Psoas muscle (tissue), 8 donors: ENCODE measurements around the gene MRPL38. TPM values are rescaled to one million over a fixed set of nuclear protein-coding genes. Genes with fewer than 3 reads are reported as not detected.
"Not testable (repeated sequence)": the region's sequence is repeated elsewhere in the genome, so short reads cannot be mapped to it uniquely, and the experiment has no call there.

Experiments
- ATAC-seq, 4 donors: fragments of 200-7000 bp; cut with Tn5 transposase; one replicate each; pipeline ENCODE4 v1.9.1; 2020; ENCODE audit warnings: moderate library complexity in 3 of 4, mild to moderate bottlenecking in 2 of 4
- DNase-seq, 2 donors: peaks; one replicate each; pipeline ENCODE4 v3.0.0-alpha.2; 2020
- H3K27ac ChIP-seq: fragments of 200-600 bp; one replicate; pipeline ENCODE4 v1.8.0; 2022
- H3K27me3 ChIP-seq, 3 donors: fragments of 200-600 bp in 1 of 3; one replicate each; pipeline versions ENCODE4 v1.6.1 to v1.8.0; 2013 to 2022; ENCODE audit warnings: low read length in 2 of 3, mild to moderate bottlenecking in 2 of 3, moderate library complexity in 1 of 3; ENCODE audit not compliant: insufficient read depth in 3 of 3
- H3K36me3 ChIP-seq, 2 donors: fragments of 200-600 bp in 1 of 2; one replicate each; pipeline versions ENCODE4 v1.6.1 to v1.8.0; 2013 to 2022; ENCODE audit warnings: low read depth in 1 of 2, mild to moderate bottlenecking in 1 of 2, moderate library complexity in 1 of 2; ENCODE audit not compliant: insufficient read depth in 1 of 2
- H3K4me1 ChIP-seq: fragments of 200-600 bp; one replicate; pipeline ENCODE4 v1.8.0; 2022
- H3K4me3 ChIP-seq: fragments of 200-600 bp; one replicate; pipeline ENCODE4 v1.8.0; 2022; ENCODE audit warnings: mild to moderate bottlenecking
- H3K9me3 ChIP-seq: fragments of 200-600 bp; one replicate; pipeline ENCODE4 v1.8.0; 2022
- WGBS, 3 donors: extraction: QIAGEN DNeasy Blood & Tissue Kit; methylation state at CpG; one replicate each; pipeline versions ENCODE4 v1.1.6 to v1.1.7; 2013; 5-methylcytosine and 5-hydroxymethylcytosine counted together
- intact Hi-C, 2 donors: fragments of 100-400 bp; cut with DNase I; formaldehyde crosslinking; loops; one replicate each; pipeline versions ENCODE4 v1.11.0 to v1.14.2; 2022
- polyA plus RNA-seq, 3 donors: library from polyadenylated mRNA; stranded (reverse); fragments of 200-250 nt; gene quantifications; one replicate each; pipeline ENCODE4 v1.2.3, GENCODE V29; 2013
- total RNA-seq, 4 donors: library from RNA; stranded (reverse); fragmentation: NEBNext Ultra II Directional in 2 of 4; extraction: Animal tissue kit (Norgen Biotek cat#: 25700) in 2 of 4; gene quantifications; one replicate each; pipeline versions ENCODE4 v1.2.1 to v1.2.4, GENCODE V29; 2021 to 2023
- TF ChIP-seq, protein P1 (sequence below): fragments of 200-600 bp; IDR thresholded peaks from one replicate; pipeline ENCODE4 v1.8.0; 2022; ENCODE audit warnings: antibody characterized with exemption
- donor health status: healthy with polysubstance abuse.
- donor health status: DM: no; HTN: no; CAD: no; lungs with moderate emphysema.
- donor health status: Bipolar disorder and iron deficiency.
- donor health status: healthy.
- donor health status: DM: yes; HTN: yes; CAD: no.
- donor health status: DM: no; HTN: no; CAD: no.
- donor health status: DM: no; HTN: no; CAD: no.
- donor health status: DM: yes; HTN: yes; CAD: no.

MRPL38 gene
- total and polyA plus RNA-seq, 7 donors: 104 to 168 (median 115) TPM

DNA sequence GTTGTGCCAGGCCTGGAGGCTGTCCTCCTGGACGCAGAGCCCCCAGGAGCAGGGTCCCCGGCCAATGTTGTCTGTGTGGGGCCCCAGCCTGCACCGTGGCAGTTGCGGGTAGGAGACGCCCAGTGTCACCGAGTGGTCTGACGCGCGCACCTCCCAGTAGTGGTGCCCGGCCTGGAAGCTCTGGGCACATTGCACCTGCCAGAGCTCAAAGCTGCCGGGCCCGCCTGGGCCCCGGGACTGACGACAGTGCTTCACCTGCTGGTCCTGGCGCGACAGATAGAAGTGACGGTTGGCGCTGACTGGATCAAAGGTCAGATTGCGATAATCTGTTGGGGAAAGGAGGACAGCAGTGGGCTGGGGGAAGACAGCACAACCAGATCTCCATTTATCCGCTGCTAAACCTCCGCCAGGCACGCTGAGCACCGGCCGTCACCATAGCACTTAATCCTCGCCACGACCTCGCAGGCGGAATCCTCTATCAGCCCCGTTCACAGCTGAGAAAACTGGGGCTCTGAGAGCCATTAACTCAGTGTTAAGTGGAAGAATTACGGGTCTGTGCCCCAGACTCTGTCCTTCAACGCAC, 13.6 kb downstream of the MRPL38 start:
- Histone ChIP-seq H3K36me3 (peaks cover 0 to 46% of the 10 kb centered on the region in 2 donors), H3K4me3 (no peak overlapping the region), H3K4me1 (peaks cover 21% of the 10 kb centered on the region), H3K9me3 (no peaks in the 10 kb centered on the region), H3K27me3 (no peaks in the 10 kb centered on the region), H3K27ac (no peak overlapping the region)
- WGBS, 3 donors: 88 to 89% (median 88%) methylated on average over 29 to 31 of the region's 31 CpGs
- intact Hi-C loops: loop anchor here in 1 of 2 donors (5.0 kb wide), 1 partner anchor 34 kb away; the partner anchor contains the start of gene WBP2
- ATAC-seq (no peak), DNase-seq (no peak)
- TF ChIP-seq, protein P1, sequence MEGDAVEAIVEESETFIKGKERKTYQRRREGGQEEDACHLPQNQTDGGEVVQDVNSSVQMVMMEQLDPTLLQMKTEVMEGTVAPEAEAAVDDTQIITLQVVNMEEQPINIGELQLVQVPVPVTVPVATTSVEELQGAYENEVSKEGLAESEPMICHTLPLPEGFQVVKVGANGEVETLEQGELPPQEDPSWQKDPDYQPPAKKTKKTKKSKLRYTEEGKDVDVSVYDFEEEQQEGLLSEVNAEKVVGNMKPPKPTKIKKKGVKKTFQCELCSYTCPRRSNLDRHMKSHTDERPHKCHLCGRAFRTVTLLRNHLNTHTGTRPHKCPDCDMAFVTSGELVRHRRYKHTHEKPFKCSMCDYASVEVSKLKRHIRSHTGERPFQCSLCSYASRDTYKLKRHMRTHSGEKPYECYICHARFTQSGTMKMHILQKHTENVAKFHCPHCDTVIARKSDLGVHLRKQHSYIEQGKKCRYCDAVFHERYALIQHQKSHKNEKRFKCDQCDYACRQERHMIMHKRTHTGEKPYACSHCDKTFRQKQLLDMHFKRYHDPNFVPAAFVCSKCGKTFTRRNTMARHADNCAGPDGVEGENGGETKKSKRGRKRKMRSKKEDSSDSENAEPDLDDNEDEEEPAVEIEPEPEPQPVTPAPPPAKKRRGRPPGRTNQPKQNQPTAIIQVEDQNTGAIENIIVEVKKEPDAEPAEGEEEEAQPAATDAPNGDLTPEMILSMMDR: no peak

DNA sequence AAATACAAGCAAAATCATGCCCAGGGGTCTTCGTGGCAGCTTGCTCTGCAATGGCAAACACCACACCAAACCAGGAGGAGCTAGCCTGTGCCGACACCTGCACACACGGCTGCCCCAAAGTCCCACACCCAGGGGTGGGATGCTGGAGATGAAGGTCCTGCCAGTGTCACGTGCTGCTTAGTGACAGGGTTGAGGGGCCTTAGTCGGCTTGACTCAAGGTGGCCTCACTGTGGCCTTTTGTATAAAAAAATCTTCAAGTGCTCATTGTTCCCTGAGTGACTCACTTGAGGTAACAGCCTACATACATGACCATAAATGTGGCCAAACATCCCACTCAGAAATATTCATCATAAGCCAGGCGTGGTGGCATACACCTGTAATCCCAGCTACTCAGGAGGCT, 15.2 kb downstream of the MRPL38 start:
- intact Hi-C loops: no loop called here
- ATAC-seq: no peak
- Histone ChIP-seq H3K4me1 (peaks cover 8% of the 10 kb centered on the region), H3K36me3 (peaks cover 0 to 46% of the 10 kb centered on the region in 2 donors), H3K4me3 (no peak overlapping the region), H3K9me3 (no peaks in the 10 kb centered on the region), H3K27ac (no peak overlapping the region), H3K27me3 (no peaks in the 10 kb centered on the region)
- 73 to 75% (median 74%) methylated on average over 6 of the region's 6 CpGs for WGBS, 3 donors
- TF ChIP-seq, protein P1: no peak
- DNase-seq: no peak

DNA sequence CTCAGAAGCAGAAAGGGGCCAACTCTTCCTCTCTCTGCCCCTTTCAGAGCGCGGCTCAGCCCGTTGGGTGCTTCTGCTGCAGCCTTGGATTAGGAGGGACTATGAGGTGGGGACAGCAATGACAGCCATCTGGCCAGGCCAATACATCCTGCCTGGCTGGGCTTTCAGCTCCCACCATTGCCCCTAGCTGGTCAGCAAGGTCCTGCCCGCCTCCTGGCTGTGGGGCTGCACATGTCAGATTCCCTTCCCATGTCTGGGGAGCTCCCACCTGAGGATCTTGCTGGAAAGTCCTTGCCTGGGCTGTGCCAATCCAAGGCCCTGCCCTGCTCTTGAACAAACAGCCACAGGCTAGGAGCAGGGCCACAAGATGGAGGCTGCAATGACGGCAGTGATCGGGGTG, 16.2 kb downstream of the MRPL38 start:
- Histone ChIP-seq H3K27me3 (no peaks in the 10 kb centered on the region), H3K27ac (no peak overlapping the region), H3K4me1 (peaks cover 8% of the 10 kb centered on the region), H3K4me3 (no peak overlapping the region), H3K36me3 (peaks cover 0 to 46% of the 10 kb centered on the region in 2 donors), H3K9me3 (no peaks in the 10 kb centered on the region)
- ATAC-seq (no peak), DNase-seq (no peak)
- 79 to 85% (median 83%) methylated on average over 6 of the region's 6 CpGs for WGBS, 3 donors
- intact Hi-C loops: no loop called here
- TF ChIP-seq, protein P1: no peak

DNA sequence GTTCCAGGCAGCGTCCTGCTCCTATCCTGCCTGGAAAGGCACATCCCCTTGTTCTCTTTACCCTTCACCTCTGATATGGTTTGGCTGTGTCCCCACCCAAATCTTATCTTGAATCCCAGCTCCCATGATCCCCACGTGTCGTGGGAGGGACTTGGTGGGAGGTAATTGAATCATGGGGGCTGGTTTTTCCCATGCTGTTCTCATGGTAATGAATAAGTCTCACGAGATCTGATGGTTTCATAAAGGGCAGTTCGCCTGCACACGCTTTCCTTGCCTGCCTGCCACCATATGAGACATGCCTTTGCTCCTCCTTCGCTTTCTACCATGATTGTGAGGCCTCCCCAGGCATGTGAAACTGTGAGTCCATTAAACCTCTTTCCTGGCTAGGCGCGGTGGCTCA, 18.8 kb downstream of the MRPL38 start:
- H3K4me1 ChIP-seq, H3K9me3 ChIP-seq, ATAC-seq, H3K27ac ChIP-seq, DNase-seq, H3K4me3 ChIP-seq, intact Hi-C loops, H3K27me3 ChIP-seq: not testable (repeated sequence)
- WGBS, 3 donors: 82 to 90% (median 87%) methylated on average over 9 of the region's 9 CpGs
- H3K36me3 ChIP-seq: peaks cover 0 to 28% of the 10 kb centered on the region in 2 donors

DNA sequence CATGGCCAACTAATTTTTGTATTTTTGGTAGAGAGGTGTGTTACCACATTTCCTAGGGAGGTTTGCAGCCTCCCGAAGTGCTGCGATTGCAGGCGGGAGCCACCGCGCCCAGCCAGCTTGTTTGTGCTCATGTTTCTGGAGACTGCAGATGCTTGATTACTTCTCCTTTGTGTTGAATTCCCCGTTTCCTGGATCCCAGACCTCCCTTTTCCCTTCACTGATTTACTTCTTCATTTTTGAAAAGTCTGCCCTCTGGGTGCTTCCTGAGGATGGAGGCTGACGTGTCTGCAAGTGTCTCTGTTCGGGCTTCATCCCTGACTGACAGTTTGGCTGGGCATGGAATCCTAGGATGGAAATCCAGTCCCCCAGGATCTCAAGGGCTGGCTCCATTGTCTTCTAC, 19.3 kb downstream of the MRPL38 start:
- Histone ChIP-seq H3K27ac (no peak overlapping the region), H3K36me3 (peaks cover 0 to 24% of the 10 kb centered on the region in 2 donors), H3K4me3 (no peak overlapping the region), H3K9me3 (no peaks in the 10 kb centered on the region), H3K27me3 (no peaks in the 10 kb centered on the region), H3K4me1 (no peaks in the 10 kb centered on the region)
- WGBS, 3 donors: 71 to 79% (median 77%) methylated on average over 8 of the region's 8 CpGs
- ATAC-seq (no peak), DNase-seq (no peak)
- intact Hi-C loops: no loop called here
- TF ChIP-seq, protein P1: no peak
